ENCODE data around the gene FILIP1.
A peak's percentile ranks its signal among the peaks of the same experiment; 100 is the strongest.

Gene FILIP1

GRCh38 chr6:75481936-75482593 lies 11.5 kb downstream of the FILIP1 start:
- no peak for TF ChIP-seq CTCF (conservative IDR thresholded peaks at IDR 0.05; ENCODE audit: control insufficient read depth, insufficient read depth, low read depth, low read length)
- no peak overlapping the region for H3K4me3 ChIP-seq (ENCODE audit: control insufficient read depth, low read depth, low read length)
- peak; percentile 94 for DNase-seq (ENCODE audit: low read depth)

- DNase-seq (ENCODE audit: low read depth), result peak; percentile 52
- no peak overlapping the region for H3K4me3 ChIP-seq (ENCODE audit: control insufficient read depth, low read depth, low read length)
- TF ChIP-seq CTCF (conservative IDR thresholded peaks at IDR 0.05; ENCODE audit: control insufficient read depth, insufficient read depth, low read depth, low read length), result no peak
Observed at GRCh38 chr6:75481394-75481793, 12.2 kb downstream of the FILIP1 start.

- no peak for TF ChIP-seq CTCF (conservative IDR thresholded peaks at IDR 0.05; ENCODE audit: control insufficient read depth, insufficient read depth, low read depth, low read length)
- H3K4me3 ChIP-seq (ENCODE audit: control insufficient read depth, low read depth, low read length), result no peak overlapping the region
- peak; percentile 25 for DNase-seq (ENCODE audit: low read depth)
Observed at GRCh38 chr6:75480425-75480824, 13.2 kb downstream of the FILIP1 start.

DNA sequence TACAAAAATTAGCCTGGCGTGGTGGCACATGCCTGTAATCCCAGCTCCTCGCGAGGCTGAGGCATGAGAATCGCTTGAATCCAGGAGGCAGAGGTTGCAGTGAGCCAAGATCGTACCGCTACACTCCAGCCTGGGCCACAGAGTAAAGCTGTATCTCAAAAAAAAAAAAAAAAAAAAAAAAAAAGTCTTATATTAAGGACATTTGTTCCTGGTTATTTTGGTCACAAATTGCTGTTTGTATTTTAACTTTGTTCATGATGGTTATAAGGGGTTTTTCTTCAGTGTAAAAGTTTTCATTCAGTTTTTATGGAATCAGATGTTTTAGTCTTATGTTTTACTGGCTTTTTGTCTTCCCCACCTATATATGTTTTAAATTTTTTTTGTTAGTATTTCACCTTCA lies 13.9 kb downstream of the FILIP1 start:
- H3K4me3 ChIP-seq (ENCODE audit: control insufficient read depth, low read depth, low read length), result no peak overlapping the region
- no peak for TF ChIP-seq CTCF (conservative IDR thresholded peaks at IDR 0.05; ENCODE audit: control insufficient read depth, insufficient read depth, low read depth, low read length)
- DNase-seq (ENCODE audit: low read depth), result no peak

- no peak overlapping the region for H3K4me3 ChIP-seq (ENCODE audit: control insufficient read depth, low read depth, low read length)
- no peak for DNase-seq (ENCODE audit: low read depth)
- no peak for TF ChIP-seq CTCF (conservative IDR thresholded peaks at IDR 0.05; ENCODE audit: control insufficient read depth, insufficient read depth, low read depth, low read length)
Observed at GRCh38 chr6:75478929-75479328, 14.7 kb downstream of the FILIP1 start.

DNA sequence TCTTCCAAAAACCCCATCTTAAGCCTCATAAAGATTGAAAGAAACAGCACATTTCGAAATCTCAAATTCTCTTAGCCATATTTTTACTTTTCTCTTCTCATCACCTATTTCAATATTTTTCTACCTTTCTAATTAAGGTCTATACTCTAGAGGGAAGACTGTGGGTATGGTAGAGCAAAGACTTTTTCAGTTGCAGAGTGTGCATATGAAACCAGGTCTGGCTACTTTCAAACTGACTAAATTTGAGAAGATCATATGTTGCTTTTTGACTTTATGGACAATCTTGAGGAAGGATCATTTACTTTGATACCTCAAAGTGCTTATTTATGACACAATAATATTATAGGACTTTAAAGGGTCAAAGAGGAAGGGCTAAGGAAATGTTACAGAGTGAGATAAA lies 20.7 kb downstream of the FILIP1 start:
- no peak for DNase-seq (ENCODE audit: low read depth)
- TF ChIP-seq CTCF (conservative IDR thresholded peaks at IDR 0.05; ENCODE audit: control insufficient read depth, insufficient read depth, low read depth, low read length), result no peak
- no peak overlapping the region for H3K4me3 ChIP-seq (ENCODE audit: control insufficient read depth, low read depth, low read length)

DNA sequence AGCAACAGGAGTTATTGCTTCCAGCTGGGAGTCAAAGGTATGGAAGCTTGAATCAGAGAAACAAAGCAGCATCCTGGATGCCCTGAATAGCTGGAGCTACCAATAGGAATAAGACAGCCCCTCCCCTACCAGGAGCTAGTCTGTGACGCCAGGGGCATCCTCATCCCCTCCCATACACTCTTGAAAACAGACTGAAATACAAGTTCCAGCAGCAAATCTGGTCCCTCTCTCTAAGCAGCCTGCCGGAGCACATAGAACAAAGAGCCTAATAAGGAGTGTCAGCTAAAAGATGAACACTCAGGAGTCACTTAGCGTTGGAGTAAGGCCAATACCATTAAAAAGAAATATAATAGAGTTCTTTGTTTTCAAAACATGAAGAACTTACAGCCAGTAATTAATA lies 25.6 kb downstream of the FILIP1 start:
- TF ChIP-seq CTCF (conservative IDR thresholded peaks at IDR 0.05; ENCODE audit: control insufficient read depth, insufficient read depth, low read depth, low read length), result no peak
- H3K4me3 ChIP-seq (ENCODE audit: control insufficient read depth, low read depth, low read length), result no peak overlapping the region
- no peak for DNase-seq (ENCODE audit: low read depth)
